Stomach (tissue), 9 donors: ENCODE data around the gene PLCB4. TPM values are rescaled to one million over a fixed set of nuclear protein-coding genes. Genes with fewer than 3 reads are reported as not detected.

Source experiments
- DNase-seq, 2 donors: peaks; one replicate each; pipeline versions ENCODE4 v3.0.0 to v3.0.0-alpha.2; 2013 to 2019
- H3K27ac ChIP-seq, 5 donors: fragments of 200-600 bp in 4 of 5; sonication (generic) in 4 of 5; one replicate each; pipeline ENCODE4 v1.5.1; 2013 to 2019; ENCODE audit warnings: mild to moderate bottlenecking in 1 of 5, moderate library complexity in 1 of 5
- H3K27me3 ChIP-seq, 3 donors: fragments of 200-600 bp; sonication (generic); one replicate each; pipeline ENCODE4 v1.5.1; 2017 to 2019; ENCODE audit warnings: mixed run types in 1 of 3
- H3K36me3 ChIP-seq, 4 donors: fragments of 200-600 bp; sonication (generic); 1 replicate in 3 of 4; 2 replicates in 1 of 4; pipeline ENCODE4 v1.5.1; 2016 to 2019
- H3K4me1 ChIP-seq, 4 donors: fragments of 200-600 bp; sonication (generic); one replicate each; pipeline ENCODE4 v1.5.1; 2016 to 2019
- H3K4me3 ChIP-seq, 4 donors: fragments of 200-600 bp; sonication (generic) in 3 of 4; one replicate each; pipeline ENCODE4 v1.5.1; 2016 to 2019; ENCODE audit warnings: mild to moderate bottlenecking in 1 of 4
- H3K9me3 ChIP-seq, 4 donors: fragments of 200-600 bp; sonication (generic); one replicate each; pipeline ENCODE4 v1.5.1; 2016 to 2019
- EP300 ChIP-seq: sonication (generic); formaldehyde crosslinking; IDR thresholded peaks from one replicate; pipeline ENCODE4 v1.6.1; 2017; ENCODE audit warnings: antibody characterized with exemption
- POLR2A ChIP-seq, 4 donors: fragments of 450-650 bp; IDR thresholded peaks; one replicate each; pipeline ENCODE4 v1.6.1; 2016; ENCODE audit warnings: antibody characterized with exemption in 4 of 4, control low read depth in 2 of 4, mild to moderate bottlenecking in 1 of 4, moderate library complexity in 1 of 4
- POLR2AphosphoS5 ChIP-seq, 3 donors: sonication (generic); formaldehyde crosslinking; IDR thresholded peaks; one replicate each; pipeline ENCODE4 v1.6.1; 2016; ENCODE audit warnings: antibody characterized with exemption in 3 of 3
- WGBS, 5 donors: extraction: QIAGEN DNeasy Blood & Tissue Kit in 3 of 5; methylation state at CpG; one replicate each; pipeline versions ENCODE4 v1.1.5 to v1.1.7; 2013 to 2018; 5-methylcytosine and 5-hydroxymethylcytosine counted together
- intact Hi-C: fragments of 100-400 bp; cut with DNase I; formaldehyde crosslinking; loops from one replicate; pipeline ENCODE4 v1.15.1; 2023; ENCODE audit warnings: low total_unique reads
- polyA plus RNA-seq, 3 donors: library from polyadenylated mRNA; stranded (reverse); fragments of 200-250 nt; gene quantifications; one replicate each; pipeline ENCODE4 v1.2.3, GENCODE V29; 2013
- total RNA-seq, 5 donors: library from RNA; depleted of rRNA; stranded (reverse); fragments of >200 nt; gene quantifications; one replicate each; pipeline versions ENCODE4 v1.1.0 to v1.2.3, GENCODE V29; 2014 to 2016
- TF ChIP-seq, protein P1 (sequence below), 7 experiments: fragments of 450-650 bp in 4 of 7; fragments of 200-600 bp in 3 of 7; sonication (generic) in 3 of 7; IDR thresholded peaks; one replicate each; pipeline ENCODE4 v1.5.1; 2016 to 2019; ENCODE audit warnings: antibody characterized with exemption in 7 of 7, control low read depth in 2 of 7, mild to moderate bottlenecking in 1 of 7
- donor health status: healthy with polysubstance abuse.
- donor health status: Bipolar disorder and iron deficiency.
- donor health status: healthy.

PLCB4 gene
- total and polyA plus RNA-seq, 8 donors: 5.3 to 29.4 (median 22.3) TPM

DNA sequence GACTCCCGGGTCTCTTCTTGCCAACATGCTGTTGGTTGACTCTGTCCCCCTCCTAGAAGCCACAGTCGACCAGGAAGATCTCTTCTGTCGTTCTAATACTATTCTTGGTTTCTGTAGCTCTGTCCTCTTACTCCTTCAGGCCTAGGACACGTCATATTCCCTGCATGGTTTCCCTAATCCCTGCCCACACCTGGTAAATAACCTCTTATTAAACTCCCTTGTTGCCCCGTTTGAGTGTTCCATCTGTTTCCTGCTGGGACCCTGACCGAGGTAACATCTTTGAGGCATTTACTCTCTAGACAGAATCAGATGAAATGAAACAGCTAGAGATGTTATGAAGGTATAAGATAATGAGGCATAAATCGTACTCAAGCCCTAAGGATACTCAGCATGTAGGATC lies 68.1 kb downstream of the PLCB4 start:
- no peaks in the 10 kb centered on the region for H3K27me3 ChIP-seq
- WGBS, 5 donors: 73 to 83% (median 80%) methylated on average over 7 of the region's 7 CpGs
- H3K9me3 ChIP-seq: peaks cover 1 to 14% (median 10%) of the 10 kb centered on the region in 4 donors
- no peak overlapping the region for H3K4me3 ChIP-seq
- no peaks in the 10 kb centered on the region for H3K4me1 ChIP-seq
- no peak overlapping the region for H3K27ac ChIP-seq
- H3K36me3 ChIP-seq: peaks cover 0 to 4% (median 0%) of the 10 kb centered on the region in 4 donors
- intact Hi-C loops: no loop called here
- TF ChIP-seq EP300 (no peak), POLR2A (IDR thresholded peaks at IDR 0.05) (no peak), POLR2AphosphoS5 (IDR thresholded peaks at IDR 0.05) (no peak)
- TF ChIP-seq, protein P1, sequence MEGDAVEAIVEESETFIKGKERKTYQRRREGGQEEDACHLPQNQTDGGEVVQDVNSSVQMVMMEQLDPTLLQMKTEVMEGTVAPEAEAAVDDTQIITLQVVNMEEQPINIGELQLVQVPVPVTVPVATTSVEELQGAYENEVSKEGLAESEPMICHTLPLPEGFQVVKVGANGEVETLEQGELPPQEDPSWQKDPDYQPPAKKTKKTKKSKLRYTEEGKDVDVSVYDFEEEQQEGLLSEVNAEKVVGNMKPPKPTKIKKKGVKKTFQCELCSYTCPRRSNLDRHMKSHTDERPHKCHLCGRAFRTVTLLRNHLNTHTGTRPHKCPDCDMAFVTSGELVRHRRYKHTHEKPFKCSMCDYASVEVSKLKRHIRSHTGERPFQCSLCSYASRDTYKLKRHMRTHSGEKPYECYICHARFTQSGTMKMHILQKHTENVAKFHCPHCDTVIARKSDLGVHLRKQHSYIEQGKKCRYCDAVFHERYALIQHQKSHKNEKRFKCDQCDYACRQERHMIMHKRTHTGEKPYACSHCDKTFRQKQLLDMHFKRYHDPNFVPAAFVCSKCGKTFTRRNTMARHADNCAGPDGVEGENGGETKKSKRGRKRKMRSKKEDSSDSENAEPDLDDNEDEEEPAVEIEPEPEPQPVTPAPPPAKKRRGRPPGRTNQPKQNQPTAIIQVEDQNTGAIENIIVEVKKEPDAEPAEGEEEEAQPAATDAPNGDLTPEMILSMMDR (IDR thresholded peaks at IDR 0.05): no peak
- DNase-seq: no peak

DNA sequence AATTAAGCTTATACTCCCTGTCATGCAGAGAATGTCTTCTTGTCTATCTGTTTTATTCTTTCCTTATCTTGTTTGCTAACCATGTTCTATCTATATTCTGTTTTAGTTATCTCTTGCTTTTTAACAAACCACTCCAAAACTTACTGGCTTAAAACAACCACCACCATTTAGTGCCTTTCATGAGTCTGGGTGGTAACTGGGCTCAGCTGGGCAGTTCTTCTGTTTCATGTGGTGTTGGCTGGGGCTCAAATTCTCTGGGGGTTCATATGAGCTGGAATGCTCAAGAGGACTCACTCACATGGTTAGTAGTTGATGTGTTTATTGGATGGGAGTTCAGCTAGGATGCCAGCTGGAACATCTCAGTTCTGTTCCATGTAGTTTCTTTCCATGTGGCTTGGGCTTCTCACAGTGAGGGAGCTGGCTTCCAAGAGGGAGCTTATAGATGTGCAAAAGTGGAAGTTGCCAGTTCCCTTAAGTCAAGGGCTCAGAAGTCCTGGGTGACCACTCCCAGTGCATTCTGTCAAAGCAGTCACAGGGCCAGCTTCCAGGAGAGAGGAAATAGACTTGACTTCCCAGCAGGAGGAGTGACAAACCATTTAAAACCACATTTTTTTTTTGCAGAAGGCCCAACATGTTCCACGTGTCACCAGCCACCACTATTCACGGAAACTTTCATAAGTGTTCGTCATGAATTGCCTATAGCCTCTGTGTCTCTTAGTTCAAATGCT lies 70.4 kb downstream of the PLCB4 start:
- Histone ChIP-seq H3K27ac (no peak overlapping the region), H3K9me3 (peaks cover 0 to 11% (median 6%) of the 10 kb centered on the region in 4 donors), H3K27me3 (no peaks in the 10 kb centered on the region), H3K36me3 (no peaks in the 10 kb centered on the region), H3K4me1 (peaks cover 0 to 7% (median 0%) of the 10 kb centered on the region in 4 donors), H3K4me3 (no peak overlapping the region)
- TF ChIP-seq, protein P1 (IDR thresholded peaks at IDR 0.05): no peak
- TF ChIP-seq POLR2AphosphoS5 (IDR thresholded peaks at IDR 0.05): no peak
- no peak for TF ChIP-seq POLR2A (IDR thresholded peaks at IDR 0.05)
- no peak for TF ChIP-seq EP300
- intact Hi-C loops: no loop called here
- WGBS, 5 donors: 87 to 89% (median 88%) methylated on average over 3 of the region's 3 CpGs
- no peak for DNase-seq

DNA sequence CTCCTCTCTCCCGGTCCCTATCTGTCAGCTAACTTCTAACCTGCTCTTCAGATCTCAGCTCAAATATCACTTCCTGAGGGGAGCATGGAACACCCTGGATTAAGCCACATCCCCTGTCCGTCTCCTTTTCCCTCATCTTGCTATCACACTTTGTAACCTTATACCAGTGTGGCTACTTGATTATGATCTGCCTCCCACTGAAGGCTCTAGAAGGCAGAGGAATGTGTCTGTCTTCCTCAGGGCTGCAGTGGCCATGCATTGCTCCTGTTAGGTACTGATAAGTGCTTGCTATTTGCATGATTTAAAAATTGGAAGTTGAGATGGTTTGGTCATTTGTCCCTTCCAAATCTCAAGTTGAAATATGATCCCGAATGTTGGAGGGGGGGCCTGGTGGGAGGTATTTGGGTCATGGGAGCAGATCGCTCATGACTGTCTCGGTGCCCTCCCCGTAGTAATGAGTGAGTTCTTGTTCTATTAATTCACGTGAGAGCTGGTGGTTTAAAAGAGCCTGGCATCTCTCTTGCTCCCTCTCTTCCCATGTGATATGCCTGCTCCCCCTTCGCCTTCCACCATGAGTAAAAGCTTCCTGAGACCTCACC lies 71.4 kb downstream of the PLCB4 start:
- WGBS, 5 donors: 84 to 93% (median 92%) methylated on average over 8 of the region's 8 CpGs
- Histone ChIP-seq H3K4me3 (no peak overlapping the region), H3K27me3 (no peaks in the 10 kb centered on the region), H3K9me3 (peaks cover 0 to 11% (median 6%) of the 10 kb centered on the region in 4 donors), H3K36me3 (no peaks in the 10 kb centered on the region), H3K4me1 (peaks cover 0 to 7% (median 6%) of the 10 kb centered on the region in 4 donors), H3K27ac (no peak overlapping the region)
- no peak for DNase-seq
- intact Hi-C loops: no loop called here
- no peak for TF ChIP-seq POLR2AphosphoS5 (IDR thresholded peaks at IDR 0.05)
- TF ChIP-seq, protein P1 (IDR thresholded peaks at IDR 0.05): no peak
- TF ChIP-seq EP300: no peak
- TF ChIP-seq POLR2A (IDR thresholded peaks at IDR 0.05): no peak

DNA sequence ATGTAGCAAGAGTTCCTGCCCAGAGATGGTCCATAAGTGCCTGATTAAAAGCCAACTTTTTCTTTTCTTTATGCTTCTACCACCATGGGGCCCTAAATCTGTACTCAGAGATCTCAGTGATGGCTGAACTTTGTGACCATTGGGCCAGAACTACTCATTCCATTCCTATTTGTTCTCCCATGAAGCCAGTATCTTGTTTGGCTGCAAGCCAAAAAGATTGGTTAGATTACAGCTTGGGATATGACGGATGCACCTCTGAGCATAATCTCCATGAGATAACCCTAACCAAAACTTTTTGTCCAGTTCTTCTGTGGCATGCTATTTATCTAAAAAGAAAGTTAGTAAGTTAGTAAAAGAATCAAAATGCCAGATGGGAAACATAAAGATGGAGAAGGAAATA lies 72.2 kb downstream of the PLCB4 start:
- H3K27me3 ChIP-seq: no peaks in the 10 kb centered on the region
- TF ChIP-seq EP300 (no peak), POLR2A (IDR thresholded peaks at IDR 0.05) (no peak), POLR2AphosphoS5 (IDR thresholded peaks at IDR 0.05) (no peak)
- TF ChIP-seq, protein P1 (IDR thresholded peaks at IDR 0.05): no peak
- intact Hi-C loops: no loop called here
- no peak for DNase-seq
- H3K36me3 ChIP-seq: no peaks in the 10 kb centered on the region
- peaks cover 0 to 9% (median 6%) of the 10 kb centered on the region in 4 donors for H3K4me1 ChIP-seq
- peaks cover 0 to 11% (median 6%) of the 10 kb centered on the region in 4 donors for H3K9me3 ChIP-seq
- WGBS, 5 donors: 65 to 74% (median 66%) methylated on average over 1 of the region's 1 CpG
- H3K27ac ChIP-seq: no peak overlapping the region
- no peak overlapping the region for H3K4me3 ChIP-seq
